HepG2 (cell line): ENCODE results near the gene ACAN. TPM values are rescaled to one million over a fixed set of nuclear protein-coding genes. Genes with fewer than 3 reads are reported as not detected.

ENCODE experiments used
- ATAC-seq: fragments of 200-7000 bp; cut with Tn5 transposase; 3 replicates; pipeline ENCODE4 v1.9.1; 2020; ENCODE audit warnings: mild to moderate bottlenecking, moderate library complexity
- BruUV-seq: library from RNA; stranded (reverse); fragments of 400-500 nt; replicated peaks from 2 replicates; lab custom pipeline; 2021; lab: Mats Ljungman, UMichigan
- CTCF ChIA-PET: fragments of 300-600 bp; formaldehyde crosslinking; extraction: SDS; loops from one replicate; lab custom pipeline; 2021; ENCODE audit warnings: low total read pairs, inconsistent platforms, low intra/inter-chr PET ratio; lab: Yijun Ruan, JAX
- POLR2A ChIA-PET: fragments of 350-600 bp; sonication (Branson Sonifier 250); formaldehyde crosslinking; loops from one replicate; lab custom pipeline; 2020; ENCODE audit warnings: antibody characterized with exemption, inconsistent platforms; lab: Yijun Ruan, JAX
- DNase-seq: peaks from one replicate; pipeline ENCODE4 v3.0.0-alpha.2; 2015; ENCODE audit warnings: low spot score
- FAIRE-seq: peaks from 3 replicates; lab custom pipeline; 2011; peaks lifted over from hg19 to GRCh38; lab: Jason Lieb, UNC
- H2AFZ ChIP-seq: one replicate; pipeline ENCODE4 v1.6.1; 2011; ENCODE audit warnings: low read length, inconsistent platforms
- H3K27ac ChIP-seq: fragments of 300-600 bp; 3 replicates; pipeline ENCODE4 v1.8.0; 2011; ENCODE audit warnings: mixed run types, mild to moderate bottlenecking, mixed read lengths, low read length, inconsistent platforms; ENCODE audit not compliant: insufficient read depth; ENCODE audit errors: extremely low read length
- H3K27me3 ChIP-seq, 2 experiments: fragments of 200-600 bp in 1 of 2; 2 replicates in 1 of 2; 3 replicates in 1 of 2; pipeline versions ENCODE4 v1.6.0 to v1.8.0; 2011; ENCODE audit warnings: low read length in 2 of 2, mild to moderate bottlenecking in 2 of 2, moderate library complexity in 2 of 2, inconsistent platforms in 1 of 2; ENCODE audit not compliant: insufficient read depth in 2 of 2, control insufficient read depth in 1 of 2
- H3K36me3 ChIP-seq, 2 experiments: fragments of 200-600 bp in 1 of 2; replicated peaks in 1 of 2; 2 replicates in 1 of 2; 3 replicates in 1 of 2; pipeline versions ENCODE4 v1.5.1 to v1.8.0; 2011; ENCODE audit warnings: low read length in 2 of 2, inconsistent platforms in 1 of 2; ENCODE audit not compliant: insufficient read depth in 2 of 2, control insufficient read depth in 1 of 2
- H3K4me1 ChIP-seq: 2 replicates; pipeline ENCODE4 v1.5.1; 2012; ENCODE audit warnings: low read length, inconsistent platforms; ENCODE audit not compliant: insufficient read depth
- H3K4me2 ChIP-seq: 2 replicates; pipeline ENCODE4 v1.6.0; 2011; ENCODE audit warnings: low read depth, low read length, inconsistent platforms
- H3K4me3 ChIP-seq, 3 experiments: fragments of 200-600 bp in 1 of 3; sonication (generic), shearing (Covaris generic) in 1 of 3; replicated peaks in 1 of 3; 2 replicates each; pipeline ENCODE4 v1.5.1; 2011 to 2016; ENCODE audit warnings: low read length in 3 of 3, inconsistent platforms in 2 of 3, low read depth in 2 of 3, mild to moderate bottlenecking in 2 of 3, control low read depth in 1 of 3, mixed read lengths in 1 of 3; ENCODE audit not compliant: insufficient read depth in 1 of 3
- H3K79me2 ChIP-seq: one replicate; pipeline ENCODE4 v1.6.1; 2011; ENCODE audit warnings: low read length, inconsistent platforms; ENCODE audit not compliant: insufficient read depth
- H3K9ac ChIP-seq: 2 replicates; pipeline ENCODE4 v1.6.0; 2011; ENCODE audit warnings: mild to moderate bottlenecking, low read depth, low read length, inconsistent platforms; ENCODE audit not compliant: insufficient read depth
- H3K9me3 ChIP-seq: 2 replicates; pipeline ENCODE4 v1.5.1; 2012; ENCODE audit warnings: mild to moderate bottlenecking, low read length
- H4K20me1 ChIP-seq: 2 replicates; pipeline ENCODE4 v1.6.0; 2011; ENCODE audit warnings: inconsistent platforms, mild to moderate bottlenecking, low read length, moderate library complexity; ENCODE audit not compliant: insufficient read depth
- RCOR2 ChIP-seq: IDR thresholded peaks from 2 replicates; pipeline ENCODE4 v1.6.1; 2016; ENCODE audit warnings: missing biosample characterization, missing genetic modification reagents
- SMAD1 ChIP-seq: sonication (generic); formaldehyde crosslinking; IDR thresholded peaks from 2 replicates; pipeline ENCODE4 v1.4.0; 2020; ENCODE audit warnings: missing genetic modification reagents, low read depth, mild to moderate bottlenecking, borderline replicate concordance
- SMAD9 ChIP-seq: sonication (generic); formaldehyde crosslinking; IDR thresholded peaks from 2 replicates; pipeline ENCODE4 v1.5.1; 2020; ENCODE audit warnings: mild to moderate bottlenecking, missing genetic modification reagents
- TCF7 ChIP-seq: sonication (generic); IDR thresholded peaks from 2 replicates; pipeline ENCODE4 v1.6.1; 2016; ENCODE audit warnings: antibody characterized with exemption, low read depth
- ZNF121 ChIP-seq: sonication (generic); formaldehyde crosslinking; IDR thresholded peaks from 2 replicates; pipeline ENCODE4 v1.5.0; 2020; ENCODE audit warnings: mild to moderate bottlenecking, missing genetic modification reagents
- ZNF468 ChIP-seq: sonication (generic); formaldehyde crosslinking; IDR thresholded peaks from 2 replicates; pipeline ENCODE4 v1.8.0; 2022; ENCODE audit warnings: mild to moderate bottlenecking, moderate library complexity, missing genetic modification reagents
- ZNF496 ChIP-seq: sonication (generic); formaldehyde crosslinking; IDR thresholded peaks from 2 replicates; pipeline ENCODE4 v1.8.1; 2023; ENCODE audit warnings: mild to moderate bottlenecking, moderate library complexity, missing genetic modification reagents; ENCODE audit not compliant: insufficient replicate concordance
- WGBS: methylation state at CpG from one replicate; pipeline ENCODE4 v1.1.6; 2017; ENCODE audit warnings: low lambda C conversion rate; 5-methylcytosine and 5-hydroxymethylcytosine counted together
- in situ Hi-C: cut with HindIII; loops from 2 replicates; pipeline ENCODE4 v1.10.0; 2017; ENCODE audit warnings: low pct_unique_long_range_greater_than_20kb; ENCODE audit not compliant: extremely low pct_ligation_motif_present
- intact Hi-C: fragments of 100-400 bp; cut with micrococcal nuclease; formaldehyde crosslinking; loops from one replicate; pipeline ENCODE4 v1.10.0; 2022; ENCODE audit not compliant: unreplicated experiment
- polyA plus RNA-seq, 8 experiments: library from polyadenylated mRNA; depleted of rRNA in 3 of 8; stranded (reverse) in 7 of 8; unstranded in 1 of 8; fragments of >200 nt; fragmentation: Illumina TruSeq in 4 of 8; extraction: Trizol in 4 of 8; gene quantifications; 2 replicates each; pipeline versions ENCODE4 v1.2.1 to v1.2.3, GENCODE V29; 2011 to 2016; ENCODE audit warnings: low read depth in 4 of 8, missing spikeins in 1 of 8, mixed read lengths in 1 of 8; ENCODE audit not compliant: insufficient read depth in 1 of 8
- total RNA-seq, 5 experiments: library from RNA; depleted of rRNA; stranded (reverse); fragments of >200 nt; fragmentation: Illumina TruSeq; extraction: Trizol; gene quantifications; 2 replicates each; pipeline ENCODE4 v1.2.3, GENCODE V29; 2016; ENCODE audit warnings: low read depth in 1 of 5
- TF ChIP-seq, protein P1 (sequence below): sonication (generic); formaldehyde crosslinking; IDR thresholded peaks from one replicate; pipeline ENCODE4 v1.5.1; 2020; ENCODE audit warnings: mild to moderate bottlenecking, missing genetic modification reagents; ENCODE audit errors: not compliant biosample characterization
- TF ChIP-seq, protein P2 (sequence below): sonication (generic); formaldehyde crosslinking; conservative IDR thresholded peaks from 2 replicates; pipeline ENCODE4 v1.4.0; 2020; ENCODE audit warnings: missing genetic modification reagents
- TF ChIP-seq, protein P3 (sequence below): sonication (generic); formaldehyde crosslinking; IDR thresholded peaks from 2 replicates; pipeline ENCODE4 v1.5.0; 2020; ENCODE audit warnings: missing genetic modification reagents
- TF ChIP-seq, protein P4 (sequence below): sonication (generic); formaldehyde crosslinking; IDR thresholded peaks from 2 replicates; pipeline ENCODE4 v1.4.0; 2020; ENCODE audit warnings: missing genetic modification reagents

ACAN gene
- total and polyA plus RNA-seq, 2 of the 13 experiments (the other 11 are each of a cell fraction or from before 2014, with no cell fraction given) = not detected

DNA sequence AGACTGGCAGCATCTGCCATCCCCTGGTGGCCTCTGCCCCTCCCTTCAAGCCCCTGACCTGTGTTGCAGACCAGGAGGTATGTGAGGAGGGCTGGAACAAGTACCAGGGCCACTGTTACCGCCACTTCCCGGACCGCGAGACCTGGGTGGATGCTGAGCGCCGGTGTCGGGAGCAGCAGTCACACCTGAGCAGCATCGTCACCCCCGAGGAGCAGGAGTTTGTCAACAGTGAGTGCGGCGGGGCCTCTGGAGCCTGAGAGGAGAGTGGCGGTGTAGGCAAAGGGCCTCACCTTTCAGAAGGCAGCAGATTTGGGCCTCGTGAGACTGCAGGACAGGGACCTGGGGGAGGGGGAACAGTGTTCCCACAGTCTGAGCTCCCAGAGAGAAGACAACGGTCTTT is 68.1 kb downstream of the ACAN start:
- POLR2A ChIA-PET = no interaction called here
- intact Hi-C loops = no loop called here
- TF ChIP-seq, protein P1, sequence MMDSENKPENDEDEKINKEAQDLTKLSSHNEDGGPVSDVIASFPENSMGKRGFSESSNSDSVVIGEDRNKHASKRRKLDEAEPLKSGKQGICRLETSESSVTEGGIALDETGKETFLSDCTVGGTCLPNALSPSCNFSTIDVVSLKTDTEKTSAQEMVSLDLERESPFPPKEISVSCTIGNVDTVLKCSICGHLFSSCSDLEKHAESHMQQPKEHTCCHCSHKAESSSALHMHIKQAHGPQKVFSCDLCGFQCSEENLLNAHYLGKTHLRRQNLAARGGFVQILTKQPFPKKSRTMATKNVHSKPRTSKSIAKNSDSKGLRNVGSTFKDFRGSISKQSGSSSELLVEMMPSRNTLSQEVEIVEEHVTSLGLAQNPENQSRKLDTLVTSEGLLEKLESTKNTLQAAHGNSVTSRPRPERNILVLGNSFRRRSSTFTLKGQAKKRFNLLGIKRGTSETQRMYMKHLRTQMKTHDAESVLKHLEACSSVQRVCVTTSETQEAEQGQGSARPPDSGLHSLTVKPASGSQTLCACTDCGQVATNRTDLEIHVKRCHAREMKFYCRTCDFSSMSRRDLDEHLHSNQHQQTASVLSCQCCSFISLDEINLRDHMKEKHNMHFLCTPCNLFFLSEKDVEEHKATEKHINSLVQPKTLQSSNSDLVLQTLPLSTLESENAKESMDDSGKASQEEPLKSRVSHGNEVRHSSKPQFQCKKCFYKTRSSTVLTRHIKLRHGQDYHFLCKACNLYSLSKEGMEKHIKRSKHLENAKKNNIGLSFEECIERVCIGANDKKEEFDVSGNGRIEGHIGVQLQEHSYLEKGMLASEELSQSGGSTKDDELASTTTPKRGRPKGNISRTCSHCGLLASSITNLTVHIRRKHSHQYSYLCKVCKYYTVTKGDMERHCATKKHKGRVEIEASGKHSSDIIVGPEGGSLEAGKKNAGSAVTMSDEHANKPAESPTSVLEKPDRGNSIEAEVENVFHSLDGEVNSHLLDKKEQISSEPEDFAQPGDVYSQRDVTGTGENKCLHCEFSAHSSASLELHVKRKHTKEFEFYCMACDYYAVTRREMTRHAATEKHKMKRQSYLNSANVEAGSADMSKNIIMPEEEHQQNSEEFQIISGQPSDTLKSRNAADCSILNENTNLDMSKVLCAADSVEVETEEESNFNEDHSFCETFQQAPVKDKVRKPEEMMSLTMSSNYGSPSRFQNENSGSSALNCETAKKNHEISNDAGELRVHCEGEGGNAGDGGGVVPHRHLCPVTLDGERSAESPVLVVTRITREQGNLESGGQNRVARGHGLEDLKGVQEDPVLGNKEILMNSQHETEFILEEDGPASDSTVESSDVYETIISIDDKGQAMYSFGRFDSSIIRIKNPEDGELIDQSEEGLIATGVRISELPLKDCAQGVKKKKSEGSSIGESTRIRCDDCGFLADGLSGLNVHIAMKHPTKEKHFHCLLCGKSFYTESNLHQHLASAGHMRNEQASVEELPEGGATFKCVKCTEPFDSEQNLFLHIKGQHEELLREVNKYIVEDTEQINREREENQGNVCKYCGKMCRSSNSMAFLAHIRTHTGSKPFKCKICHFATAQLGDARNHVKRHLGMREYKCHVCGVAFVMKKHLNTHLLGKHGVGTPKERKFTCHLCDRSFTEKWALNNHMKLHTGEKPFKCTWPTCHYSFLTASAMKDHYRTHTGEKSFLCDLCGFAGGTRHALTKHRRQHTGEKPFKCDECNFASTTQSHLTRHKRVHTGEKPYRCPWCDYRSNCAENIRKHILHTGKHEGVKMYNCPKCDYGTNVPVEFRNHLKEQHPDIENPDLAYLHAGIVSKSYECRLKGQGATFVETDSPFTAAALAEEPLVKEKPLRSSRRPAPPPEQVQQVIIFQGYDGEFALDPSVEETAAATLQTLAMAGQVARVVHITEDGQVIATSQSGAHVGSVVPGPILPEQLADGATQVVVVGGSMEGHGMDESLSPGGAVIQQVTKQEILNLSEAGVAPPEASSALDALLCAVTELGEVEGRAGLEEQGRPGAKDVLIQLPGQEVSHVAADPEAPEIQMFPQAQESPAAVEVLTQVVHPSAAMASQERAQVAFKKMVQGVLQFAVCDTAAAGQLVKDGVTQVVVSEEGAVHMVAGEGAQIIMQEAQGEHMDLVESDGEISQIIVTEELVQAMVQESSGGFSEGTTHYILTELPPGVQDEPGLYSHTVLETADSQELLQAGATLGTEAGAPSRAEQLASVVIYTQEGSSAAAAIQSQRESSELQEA (CRISPR knock-in tag) = no peak
- TF ChIP-seq SMAD9 (no peak), ZNF496 (CRISPR knock-in tag) (no peak), RCOR2 (CRISPR knock-in tag) (no peak), ZNF121 (CRISPR knock-in tag) (no peak), SMAD1 (CRISPR knock-in tag) (no peak), ZNF468 (no peak), TCF7 (no peak)
- TF ChIP-seq, protein P2, sequence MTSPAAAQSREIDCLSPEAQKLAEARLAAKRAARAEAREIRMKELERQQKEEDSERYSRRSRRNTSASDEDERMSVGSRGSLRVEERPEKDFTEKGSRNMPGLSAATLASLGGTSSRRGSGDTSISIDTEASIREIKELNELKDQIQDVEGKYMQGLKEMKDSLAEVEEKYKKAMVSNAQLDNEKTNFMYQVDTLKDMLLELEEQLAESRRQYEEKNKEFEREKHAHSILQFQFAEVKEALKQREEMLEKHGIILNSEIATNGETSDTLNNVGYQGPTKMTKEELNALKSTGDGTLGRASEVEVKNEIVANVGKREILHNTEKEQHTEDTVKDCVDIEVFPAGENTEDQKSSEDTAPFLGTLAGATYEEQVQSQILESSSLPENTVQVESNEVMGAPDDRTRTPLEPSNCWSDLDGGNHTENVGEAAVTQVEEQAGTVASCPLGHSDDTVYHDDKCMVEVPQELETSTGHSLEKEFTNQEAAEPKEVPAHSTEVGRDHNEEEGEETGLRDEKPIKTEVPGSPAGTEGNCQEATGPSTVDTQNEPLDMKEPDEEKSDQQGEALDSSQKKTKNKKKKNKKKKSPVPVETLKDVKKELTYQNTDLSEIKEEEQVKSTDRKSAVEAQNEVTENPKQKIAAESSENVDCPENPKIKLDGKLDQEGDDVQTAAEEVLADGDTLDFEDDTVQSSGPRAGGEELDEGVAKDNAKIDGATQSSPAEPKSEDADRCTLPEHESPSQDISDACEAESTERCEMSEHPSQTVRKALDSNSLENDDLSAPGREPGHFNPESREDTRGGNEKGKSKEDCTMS (CRISPR knock-in tag) = no peak
- TF ChIP-seq, protein P3, sequence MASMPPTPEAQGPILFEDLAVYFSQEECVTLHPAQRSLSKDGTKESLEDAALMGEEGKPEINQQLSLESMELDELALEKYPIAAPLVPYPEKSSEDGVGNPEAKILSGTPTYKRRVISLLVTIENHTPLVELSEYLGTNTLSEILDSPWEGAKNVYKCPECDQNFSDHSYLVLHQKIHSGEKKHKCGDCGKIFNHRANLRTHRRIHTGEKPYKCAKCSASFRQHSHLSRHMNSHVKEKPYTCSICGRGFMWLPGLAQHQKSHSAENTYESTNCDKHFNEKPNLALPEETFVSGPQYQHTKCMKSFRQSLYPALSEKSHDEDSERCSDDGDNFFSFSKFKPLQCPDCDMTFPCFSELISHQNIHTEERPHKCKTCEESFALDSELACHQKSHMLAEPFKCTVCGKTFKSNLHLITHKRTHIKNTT (CRISPR knock-in tag) = no peak
- TF ChIP-seq, protein P4, sequence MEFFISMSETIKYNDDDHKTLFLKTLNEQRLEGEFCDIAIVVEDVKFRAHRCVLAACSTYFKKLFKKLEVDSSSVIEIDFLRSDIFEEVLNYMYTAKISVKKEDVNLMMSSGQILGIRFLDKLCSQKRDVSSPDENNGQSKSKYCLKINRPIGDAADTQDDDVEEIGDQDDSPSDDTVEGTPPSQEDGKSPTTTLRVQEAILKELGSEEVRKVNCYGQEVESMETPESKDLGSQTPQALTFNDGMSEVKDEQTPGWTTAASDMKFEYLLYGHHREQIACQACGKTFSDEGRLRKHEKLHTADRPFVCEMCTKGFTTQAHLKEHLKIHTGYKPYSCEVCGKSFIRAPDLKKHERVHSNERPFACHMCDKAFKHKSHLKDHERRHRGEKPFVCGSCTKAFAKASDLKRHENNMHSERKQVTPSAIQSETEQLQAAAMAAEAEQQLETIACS = no peak

More for the DNA sequence above, 68.1 kb downstream of the ACAN start:
- no peak for FAIRE-seq
- Histone ChIP-seq H3K4me3 (no peak overlapping the region), H2AFZ (no peak overlapping the region), H3K4me2 (no peak overlapping the region), H3K27me3 (peaks cover 16 to 80% of the 10 kb centered on the region in 2 experiments; a peak in 4 of 5 replicates), H3K79me2 (no peaks in the 10 kb centered on the region), H3K4me1 (no peaks in the 10 kb centered on the region), H3K9me3 (no peaks in the 10 kb centered on the region), H3K27ac (no peak overlapping the region), H3K36me3 (no peaks in the 10 kb centered on the region), H3K9ac (no peak overlapping the region), H4K20me1 (no peaks in the 10 kb centered on the region)
- DNase-seq = no peak
- no TSS peak for BruUV-seq
- CTCF ChIA-PET = no interaction called here
- ATAC-seq = no peak
- 0% methylated on average over 9 of the region's 14 CpGs for WGBS
- in situ Hi-C loops = no loop called here
